Measurements from ENCODE around the gene FAM83C.

Gene FAM83C

DNA sequence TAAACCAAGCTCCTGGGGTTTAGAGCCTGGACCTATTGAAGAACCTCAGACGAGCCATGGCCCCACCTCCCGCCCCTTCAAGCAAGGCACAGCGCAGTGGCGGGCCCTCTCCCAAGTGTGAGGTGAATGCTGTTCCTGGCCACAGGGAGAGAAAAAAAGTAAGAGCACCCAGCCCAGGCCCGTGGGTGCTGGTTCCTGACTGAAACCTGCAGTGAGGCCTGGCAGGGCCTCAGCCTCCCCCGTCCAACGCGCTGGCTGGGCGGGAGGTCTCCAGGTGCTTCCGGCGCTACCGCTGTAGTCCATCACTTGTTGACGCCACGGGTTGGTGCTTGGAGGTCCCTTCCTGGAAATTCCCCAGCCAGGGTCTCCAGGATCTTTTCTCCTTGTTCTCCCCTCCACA, 5.5 kb upstream of the FAM83C start:
- H3K9me3 ChIP-seq (replicated peaks; ENCODE audit: insufficient read depth, low read length): no peaks in the 10 kb centered on the region
- no peaks in the 10 kb centered on the region for H3K79me2 ChIP-seq (ENCODE audit: low read length)
- no peaks in the 10 kb centered on the region for H4K20me1 ChIP-seq (ENCODE audit: insufficient read depth, low read length)
- TF ChIP-seq EZH2phosphoT487 (IDR thresholded peaks at IDR 0.05; ENCODE audit: low read length): no peak
- TF ChIP-seq, protein P1, sequence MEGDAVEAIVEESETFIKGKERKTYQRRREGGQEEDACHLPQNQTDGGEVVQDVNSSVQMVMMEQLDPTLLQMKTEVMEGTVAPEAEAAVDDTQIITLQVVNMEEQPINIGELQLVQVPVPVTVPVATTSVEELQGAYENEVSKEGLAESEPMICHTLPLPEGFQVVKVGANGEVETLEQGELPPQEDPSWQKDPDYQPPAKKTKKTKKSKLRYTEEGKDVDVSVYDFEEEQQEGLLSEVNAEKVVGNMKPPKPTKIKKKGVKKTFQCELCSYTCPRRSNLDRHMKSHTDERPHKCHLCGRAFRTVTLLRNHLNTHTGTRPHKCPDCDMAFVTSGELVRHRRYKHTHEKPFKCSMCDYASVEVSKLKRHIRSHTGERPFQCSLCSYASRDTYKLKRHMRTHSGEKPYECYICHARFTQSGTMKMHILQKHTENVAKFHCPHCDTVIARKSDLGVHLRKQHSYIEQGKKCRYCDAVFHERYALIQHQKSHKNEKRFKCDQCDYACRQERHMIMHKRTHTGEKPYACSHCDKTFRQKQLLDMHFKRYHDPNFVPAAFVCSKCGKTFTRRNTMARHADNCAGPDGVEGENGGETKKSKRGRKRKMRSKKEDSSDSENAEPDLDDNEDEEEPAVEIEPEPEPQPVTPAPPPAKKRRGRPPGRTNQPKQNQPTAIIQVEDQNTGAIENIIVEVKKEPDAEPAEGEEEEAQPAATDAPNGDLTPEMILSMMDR (IDR thresholded peaks at IDR 0.05; ENCODE audit: low read length): no peak
- H3F3A ChIP-seq (ENCODE audit: insufficient read depth, low read length): no peaks in the 10 kb centered on the region
- H3K27ac ChIP-seq (ENCODE audit: low read length): no peak overlapping the region
- DNase-seq: no peak
- no peak overlapping the region for H2AFZ ChIP-seq (ENCODE audit: low read length)
- H3K4me2 ChIP-seq (ENCODE audit: low read depth, low read length): no peak overlapping the region
- no peak overlapping the region for H3K9ac ChIP-seq (ENCODE audit: low read length)
- H3K4me3 ChIP-seq (ENCODE audit: low read length): no peak overlapping the region
- H3K36me3 ChIP-seq (replicated peaks; ENCODE audit: insufficient read depth, low read length): no peaks in the 10 kb centered on the region
- H3K27me3 ChIP-seq (replicated peaks; ENCODE audit: insufficient read depth, low read length): peaks cover 33% of the 10 kb centered on the region
- H3K9me2 ChIP-seq (replicated peaks; ENCODE audit: insufficient read depth, low read length): no peaks in the 10 kb centered on the region
- no peaks in the 10 kb centered on the region for H3K4me1 ChIP-seq (ENCODE audit: low read length)

DNA sequence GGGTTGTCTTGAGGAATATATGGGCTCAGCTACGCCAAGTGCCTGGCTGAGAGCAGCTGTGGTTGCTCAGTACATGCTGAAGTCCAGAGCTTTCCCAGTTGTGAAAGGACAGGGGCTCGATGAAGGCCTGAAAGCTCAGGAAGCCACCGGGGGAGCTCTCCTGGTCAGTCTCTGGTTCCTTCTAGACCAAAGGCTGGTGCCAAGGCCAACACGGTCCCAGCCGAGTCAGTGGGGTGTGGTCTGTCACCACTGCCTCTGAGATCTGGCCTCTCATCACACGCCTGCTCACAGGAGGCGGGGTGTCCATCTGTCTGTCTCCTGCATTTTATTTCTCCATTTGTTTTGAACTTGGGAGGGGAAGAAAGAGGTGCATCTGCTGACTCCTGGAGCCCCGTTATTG, 4.9 kb upstream of the FAM83C start:
- Histone ChIP-seq H3K9ac (ENCODE audit: low read length) (no peak overlapping the region), H3K4me2 (ENCODE audit: low read depth, low read length) (no peak overlapping the region), H3K9me3 (replicated peaks; ENCODE audit: insufficient read depth, low read length) (no peaks in the 10 kb centered on the region), H2AFZ (ENCODE audit: low read length) (no peak overlapping the region), H3K4me1 (ENCODE audit: low read length) (no peaks in the 10 kb centered on the region), H3K36me3 (replicated peaks; ENCODE audit: insufficient read depth, low read length) (no peaks in the 10 kb centered on the region), H3K79me2 (ENCODE audit: low read length) (no peaks in the 10 kb centered on the region), H3K27ac (ENCODE audit: low read length) (no peak overlapping the region), H4K20me1 (ENCODE audit: insufficient read depth, low read length) (no peaks in the 10 kb centered on the region), H3K4me3 (ENCODE audit: low read length) (no peak overlapping the region), H3K27me3 (replicated peaks; ENCODE audit: insufficient read depth, low read length) (peaks cover 38% of the 10 kb centered on the region), H3F3A (ENCODE audit: insufficient read depth, low read length) (no peaks in the 10 kb centered on the region), H3K9me2 (replicated peaks; ENCODE audit: insufficient read depth, low read length) (no peaks in the 10 kb centered on the region)
- TF ChIP-seq, protein P1 (IDR thresholded peaks at IDR 0.05; ENCODE audit: low read length): no peak
- TF ChIP-seq EZH2 (optimal IDR thresholded peaks at IDR 0.05; ENCODE audit: low read depth, low read length) (no peak), EZH2phosphoT487 (IDR thresholded peaks at IDR 0.05; ENCODE audit: low read length) (no peak)
- DNase-seq: no peak

DNA sequence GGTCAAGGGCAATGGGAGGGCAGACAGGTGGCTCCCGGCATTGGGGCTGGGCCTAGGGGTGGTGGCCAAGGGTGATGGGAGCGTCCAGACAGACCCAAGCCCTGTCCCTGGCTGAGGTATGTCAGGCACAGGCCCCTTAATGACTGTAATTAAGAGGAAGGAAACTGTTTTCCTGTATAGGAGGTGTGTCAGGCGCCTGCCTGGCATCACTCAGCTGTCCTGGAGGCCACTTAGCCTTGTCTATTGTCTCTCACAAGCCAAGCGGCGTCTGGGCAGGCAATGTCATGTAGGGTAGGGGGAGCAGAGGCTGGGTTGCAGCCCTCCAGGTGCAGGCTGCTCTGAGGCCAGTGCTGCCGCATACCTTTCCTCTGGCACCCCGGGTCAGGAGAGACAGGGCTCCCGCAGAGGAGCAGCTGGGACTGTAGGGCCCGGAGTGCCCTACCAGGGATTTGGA, 3.9 kb upstream of the FAM83C start:
- H3K79me2 ChIP-seq (ENCODE audit: low read length): no peaks in the 10 kb centered on the region
- no peak for DNase-seq
- H3K4me1 ChIP-seq (ENCODE audit: low read length): no peaks in the 10 kb centered on the region
- H3K9me3 ChIP-seq (replicated peaks; ENCODE audit: insufficient read depth, low read length): no peaks in the 10 kb centered on the region
- no peak overlapping the region for H3K9ac ChIP-seq (ENCODE audit: low read length)
- H3F3A ChIP-seq (ENCODE audit: insufficient read depth, low read length): no peaks in the 10 kb centered on the region
- H3K36me3 ChIP-seq (replicated peaks; ENCODE audit: insufficient read depth, low read length): no peaks in the 10 kb centered on the region
- H3K27ac ChIP-seq (ENCODE audit: low read length): no peak overlapping the region
- H3K27me3 ChIP-seq (replicated peaks; ENCODE audit: insufficient read depth, low read length): peaks cover 45% of the 10 kb centered on the region
- no peaks in the 10 kb centered on the region for H3K9me2 ChIP-seq (replicated peaks; ENCODE audit: insufficient read depth, low read length)
- H3K4me2 ChIP-seq (ENCODE audit: low read depth, low read length): no peak overlapping the region
- no peak overlapping the region for H2AFZ ChIP-seq (ENCODE audit: low read length)
- H3K4me3 ChIP-seq (ENCODE audit: low read length): no peak overlapping the region
- H4K20me1 ChIP-seq (ENCODE audit: insufficient read depth, low read length): no peaks in the 10 kb centered on the region
- TF ChIP-seq EZH2phosphoT487 (IDR thresholded peaks at IDR 0.05; ENCODE audit: low read length) (no peak), EZH2 (optimal IDR thresholded peaks at IDR 0.05; ENCODE audit: low read depth, low read length) (no peak)
- TF ChIP-seq, protein P1 (IDR thresholded peaks at IDR 0.05; ENCODE audit: low read length): no peak

Measured in MM.1S (cell line).